ENCODE measurements around the gene ECEL1.

Gene ECEL1

DNA sequence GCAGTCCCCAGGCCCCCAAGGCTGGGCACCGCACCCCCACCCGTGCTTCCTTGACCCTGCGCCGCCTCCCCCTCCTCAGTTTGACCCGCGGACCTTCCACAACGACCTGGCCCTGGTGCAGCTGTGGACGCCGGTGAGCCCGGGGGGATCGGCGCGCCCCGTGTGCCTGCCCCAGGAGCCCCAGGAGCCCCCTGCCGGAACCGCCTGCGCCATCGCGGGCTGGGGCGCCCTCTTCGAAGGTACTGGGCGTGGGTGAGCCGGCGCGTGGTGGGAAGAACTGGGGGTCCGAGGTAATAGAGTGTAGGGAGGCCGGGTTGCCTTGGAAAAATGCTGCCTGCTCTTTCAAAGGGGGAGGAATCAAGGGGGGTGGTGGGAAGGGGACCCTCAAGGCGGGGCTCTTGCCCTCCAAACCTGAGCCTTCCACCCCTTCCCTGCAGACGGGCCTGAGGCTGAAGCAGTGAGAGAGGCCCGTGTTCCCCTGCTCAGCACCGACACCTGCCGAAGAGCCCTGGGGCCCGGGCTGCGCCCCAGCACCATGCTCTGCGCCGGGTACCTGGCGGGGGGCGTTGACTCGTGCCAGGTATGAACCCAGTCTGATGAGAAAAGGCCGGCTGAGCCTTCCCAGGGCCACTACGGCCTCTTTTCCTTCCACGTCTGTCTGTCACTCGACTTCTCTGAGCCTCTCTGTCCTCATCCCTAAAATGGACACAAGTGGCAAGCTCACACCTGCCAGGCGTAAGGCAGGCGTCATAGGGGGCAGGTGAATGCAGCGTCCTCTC, 35.2 kb upstream of the ECEL1 start:
- DNase-seq = no peak

DNA sequence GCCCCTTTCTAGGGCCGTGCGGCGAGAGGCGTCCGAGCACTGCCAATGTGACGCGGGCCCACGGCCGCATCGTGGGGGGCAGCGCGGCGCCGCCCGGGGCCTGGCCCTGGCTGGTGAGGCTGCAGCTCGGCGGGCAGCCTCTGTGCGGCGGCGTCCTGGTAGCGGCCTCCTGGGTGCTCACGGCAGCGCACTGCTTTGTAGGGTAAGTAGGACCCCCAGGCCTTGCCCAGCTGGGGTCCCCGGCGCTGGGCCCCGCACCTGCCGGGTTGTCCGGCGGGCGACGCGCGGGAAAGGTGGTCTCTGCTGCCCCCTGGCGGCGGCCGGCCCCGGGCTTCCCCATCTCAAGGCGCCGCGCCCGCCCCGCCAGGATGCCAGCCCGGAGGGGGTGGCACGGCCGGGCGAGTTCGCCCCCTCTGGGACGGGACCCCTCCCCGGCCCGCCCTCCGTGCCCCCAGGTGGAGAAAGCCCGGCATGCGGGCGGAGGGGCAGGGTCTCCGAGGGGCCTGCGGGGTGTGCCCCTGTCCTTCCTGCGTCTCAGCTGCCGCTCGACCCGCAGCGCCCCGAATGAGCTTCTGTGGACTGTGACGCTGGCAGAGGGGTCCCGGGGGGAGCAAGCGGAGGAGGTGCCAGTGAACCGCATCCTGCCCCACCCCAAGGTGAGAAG, 34.5 kb upstream of the ECEL1 start:
- DNase-seq = no peak

DNA sequence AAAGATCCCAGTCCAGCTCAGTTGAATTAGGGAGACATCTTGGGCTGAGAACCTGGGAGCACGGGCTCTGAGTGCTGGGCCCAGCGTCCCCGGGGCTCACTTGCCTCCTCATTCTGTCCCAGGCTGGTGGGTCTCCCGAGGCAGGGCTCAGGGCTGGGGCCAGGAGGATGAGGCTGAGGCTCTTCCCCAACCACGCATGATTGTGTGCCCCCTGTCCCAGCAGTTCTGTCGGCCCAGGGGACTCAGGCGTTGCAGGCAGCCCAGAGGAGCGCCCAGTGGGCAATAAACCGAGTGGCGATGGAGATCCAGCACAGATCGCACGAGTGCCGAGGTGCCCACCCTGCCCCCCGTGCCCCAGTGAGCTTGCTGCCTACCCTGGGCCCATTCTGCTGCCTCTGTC, 33.5 kb upstream of the ECEL1 start:
- DNase-seq = no peak

DNA sequence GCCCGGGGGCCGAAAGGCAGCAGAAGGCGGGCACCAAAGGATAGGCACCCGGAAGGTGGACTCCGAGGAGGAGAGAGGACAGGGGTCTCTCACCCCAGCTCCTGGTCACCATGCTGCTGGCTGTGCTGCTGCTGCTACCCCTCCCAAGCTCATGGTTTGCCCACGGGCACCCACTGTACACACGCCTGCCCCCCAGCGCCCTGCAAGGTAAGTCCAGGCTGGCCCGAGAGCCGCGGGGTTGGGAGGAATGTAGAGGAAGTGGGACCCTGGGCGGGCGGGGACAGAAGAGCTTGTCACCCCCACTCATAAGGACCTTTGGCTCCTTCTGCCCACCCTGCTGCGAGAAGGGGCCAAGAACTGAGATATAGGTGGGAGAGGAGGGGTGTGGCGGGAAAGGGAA, 32.9 kb upstream of the ECEL1 start:
- no peak for DNase-seq

DNA sequence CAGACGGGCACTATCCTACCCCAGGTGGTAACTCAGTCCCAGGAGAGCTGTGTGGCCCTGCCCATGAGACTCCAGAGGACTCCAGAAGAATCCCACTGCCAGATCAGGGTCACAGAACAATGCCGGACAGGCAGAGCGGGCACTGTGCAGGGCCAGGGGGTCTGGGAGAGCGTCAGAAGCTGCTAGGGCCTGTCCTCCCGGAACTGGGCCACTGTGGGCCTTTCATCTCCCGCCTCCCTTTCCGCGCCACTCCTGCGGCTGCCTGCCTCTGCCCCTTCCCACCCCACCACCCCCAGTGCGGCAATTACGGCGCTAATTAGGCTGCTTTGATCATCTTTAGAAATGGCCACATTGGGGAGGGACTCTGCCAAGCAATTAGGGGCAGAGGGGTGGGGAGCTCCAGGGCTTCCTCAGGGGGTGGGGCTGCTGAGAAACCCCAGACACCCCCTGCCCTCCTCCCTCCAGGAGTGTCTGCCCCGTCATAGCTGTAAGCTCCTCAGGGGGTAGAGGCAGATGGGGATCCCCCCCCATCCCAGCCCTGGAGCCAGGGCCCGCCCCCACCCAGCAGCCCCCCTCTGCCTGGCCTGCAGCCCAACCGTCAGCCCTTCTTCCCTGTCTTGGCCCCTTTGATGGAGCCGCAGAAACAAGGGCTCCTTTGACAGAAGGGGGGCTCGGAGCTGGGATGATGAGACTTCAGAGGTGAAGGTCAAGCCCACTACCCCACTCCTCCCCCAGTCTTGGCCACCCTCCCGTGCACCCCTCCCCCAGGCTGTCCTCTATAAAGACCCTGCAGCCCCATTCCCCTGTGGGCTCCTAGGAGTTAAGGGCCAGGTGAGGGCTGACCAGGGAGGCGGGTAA, 32.2 kb upstream of the ECEL1 start, which contains the start of gene PRSS56:
Gene PRSS56, plus strand, starts transcription at position 808 of the 858 bp plus-strand sequence. CDS start 211 bp downstream, outside the sequence.
- no peak for DNase-seq

DNA sequence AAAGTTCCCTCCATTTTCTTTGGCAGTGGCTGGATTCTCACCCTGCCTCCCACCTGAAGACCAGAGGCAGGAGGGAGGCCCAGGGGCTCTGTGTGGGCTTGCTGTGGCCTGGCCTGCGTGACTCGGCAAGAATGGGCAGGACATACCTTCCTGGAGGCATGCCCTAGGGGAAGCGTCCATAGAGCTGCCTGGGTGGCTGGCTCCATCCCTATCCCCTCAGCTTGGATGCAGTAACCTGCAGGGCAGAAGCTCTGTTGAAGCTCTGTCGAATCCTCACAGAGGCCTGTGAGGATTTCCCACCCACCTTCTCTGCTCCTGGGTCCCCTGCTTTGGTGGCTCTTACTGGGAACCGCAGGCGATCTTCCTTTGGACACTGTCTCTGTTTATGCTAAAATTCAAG, 31.2 kb upstream of the ECEL1 start:
- no peak for DNase-seq

DNA sequence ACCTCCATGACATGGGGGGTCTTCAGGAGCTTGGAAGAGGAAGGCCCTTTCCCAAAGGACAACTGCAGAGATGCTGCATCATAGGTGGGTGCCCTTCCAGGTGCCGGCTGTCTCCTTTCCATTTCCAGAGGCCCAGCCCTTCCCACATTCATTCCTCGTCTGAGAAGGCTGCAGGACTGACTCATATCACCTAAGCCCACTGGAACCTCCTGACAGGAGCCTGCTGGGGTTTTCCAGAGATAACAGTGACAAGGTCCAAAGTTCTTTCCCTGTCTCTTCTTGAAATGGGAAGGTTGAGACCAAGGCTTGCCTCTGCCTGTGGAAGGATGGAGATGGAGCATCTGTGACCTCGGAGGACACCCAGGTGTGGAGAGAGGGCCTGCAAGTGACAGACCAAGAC, 28.9 kb upstream of the ECEL1 start:
- no peak for DNase-seq

DNA sequence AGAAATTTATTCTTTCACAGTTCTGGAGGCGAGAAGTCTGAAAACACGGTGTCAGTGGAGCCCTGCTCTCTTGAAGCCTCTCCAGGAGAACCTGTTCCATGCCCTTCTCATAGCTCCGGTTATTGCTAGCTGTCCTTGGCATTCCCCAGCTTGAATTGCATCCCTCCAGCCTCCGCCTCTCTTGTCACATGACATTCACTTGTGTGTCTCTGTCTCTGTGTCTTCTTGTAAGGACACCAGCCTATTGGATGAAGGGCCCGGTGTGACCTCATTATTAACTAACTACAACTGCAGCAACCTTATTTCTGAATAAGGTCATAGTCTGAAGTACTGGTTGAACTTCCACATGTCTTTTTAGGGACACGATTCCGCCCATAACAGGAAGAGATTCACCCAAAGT, 28.0 kb upstream of the ECEL1 start:
- no peak for DNase-seq

DNA sequence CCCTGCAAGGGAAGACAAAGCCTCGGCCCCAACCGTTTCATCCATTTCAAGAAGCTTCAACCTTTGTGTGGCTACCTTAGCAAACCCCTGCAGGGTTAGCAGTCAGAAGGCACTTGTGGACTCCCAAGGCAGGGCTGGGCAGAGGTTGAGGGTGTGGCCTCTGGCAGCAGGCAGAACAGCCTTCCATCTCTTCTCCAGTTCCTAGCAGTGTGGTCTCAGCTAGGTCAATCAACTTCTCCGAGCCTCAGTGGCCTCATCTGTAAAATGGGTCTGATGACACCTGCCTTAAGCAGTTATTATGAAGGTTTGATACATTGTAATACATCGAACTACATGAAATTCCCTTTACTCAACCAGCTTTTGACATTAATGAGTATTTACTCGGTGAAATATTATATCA, 25.7 kb upstream of the ECEL1 start:
- no peak for DNase-seq

DNA sequence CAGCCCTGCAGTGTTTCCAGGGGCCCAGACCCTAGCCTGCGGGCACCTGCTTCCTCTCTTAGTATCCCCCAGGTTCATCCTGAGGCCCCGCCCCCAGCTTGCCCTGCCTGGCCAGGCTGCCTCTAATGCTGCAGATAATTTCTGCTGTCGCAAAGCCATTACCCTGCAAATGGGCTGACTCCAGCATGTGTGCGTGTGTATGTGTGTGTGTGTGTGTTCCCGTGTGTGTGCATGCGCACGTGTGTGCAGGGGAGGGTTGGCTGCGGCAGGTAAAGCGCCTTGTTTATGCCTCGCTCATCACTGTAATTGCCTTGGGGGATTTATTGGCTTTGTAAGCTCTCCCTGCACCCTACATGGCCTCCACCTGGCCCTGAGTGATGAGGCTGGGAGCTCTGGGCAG, 25.0 kb upstream of the ECEL1 start:
- DNase-seq = no peak

DNA sequence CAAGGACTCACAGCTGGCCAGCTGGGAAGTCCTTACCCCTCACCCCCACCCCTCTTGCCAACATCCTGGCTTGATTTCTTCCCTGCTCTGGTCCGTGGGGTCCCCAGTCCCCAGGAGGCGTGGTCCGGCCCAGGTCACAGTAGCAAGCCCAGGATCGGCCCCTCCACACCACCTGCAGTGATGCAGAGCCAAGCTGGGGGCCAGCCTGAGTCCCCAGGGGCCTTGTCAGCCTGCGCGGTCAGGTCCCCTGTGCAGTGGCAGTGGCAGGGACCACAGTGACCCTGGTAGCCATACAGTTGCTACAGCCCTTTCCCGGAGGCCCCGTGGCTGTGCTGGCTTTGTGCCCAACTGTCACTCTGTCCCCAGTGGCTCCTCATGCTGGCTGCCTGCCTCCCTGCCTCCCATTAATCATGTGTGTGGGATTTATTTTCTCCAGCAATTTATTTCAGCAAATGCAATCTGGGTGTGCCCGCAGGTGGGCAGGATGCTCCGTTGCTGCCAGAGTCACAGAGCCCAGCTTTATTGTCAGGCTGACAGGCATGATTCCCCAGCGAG, 23.8 kb upstream of the ECEL1 start:
- no peak for DNase-seq

DNA sequence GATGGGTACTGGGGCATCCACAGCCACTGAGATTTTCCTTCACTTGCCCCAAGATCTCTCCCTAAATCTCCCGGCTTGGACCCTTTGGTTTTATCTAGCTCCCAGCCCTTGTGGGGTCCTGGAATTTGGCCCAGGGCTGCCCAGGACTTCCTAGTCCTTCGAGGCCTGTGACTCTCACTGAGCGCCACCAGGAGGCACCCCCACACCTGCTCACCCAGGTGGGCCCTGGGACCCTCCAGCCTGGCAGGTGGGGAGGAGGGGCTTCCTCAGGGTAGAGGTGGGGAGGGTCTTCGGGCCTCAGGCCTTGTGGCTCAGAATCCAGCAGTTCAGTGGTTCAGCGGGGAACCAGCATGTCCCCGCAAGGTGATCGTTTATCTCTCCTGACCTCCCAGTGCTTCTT, 20.6 kb upstream of the ECEL1 start:
- no peak for DNase-seq

DNA sequence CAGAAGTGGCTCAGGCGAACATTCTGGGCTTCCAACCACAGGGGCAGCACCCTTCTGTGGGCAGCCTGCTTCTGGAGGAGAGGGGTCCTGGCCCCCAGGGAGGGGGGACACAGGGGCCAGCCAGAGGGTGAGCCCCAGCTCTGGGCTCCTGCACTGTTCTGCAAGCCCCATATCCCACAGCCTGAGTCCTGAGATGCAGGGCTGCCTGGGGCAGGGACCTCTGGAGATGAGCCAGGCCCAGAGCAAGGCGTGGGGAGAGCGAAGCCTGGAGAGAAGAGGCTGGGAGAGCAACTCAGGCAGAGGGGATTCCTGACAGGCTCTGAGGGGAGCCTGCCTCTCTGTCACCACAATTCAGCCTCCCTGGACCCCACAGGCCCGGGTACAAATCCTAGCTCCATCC, 19.1 kb upstream of the ECEL1 start:
- DNase-seq = no peak

DNA sequence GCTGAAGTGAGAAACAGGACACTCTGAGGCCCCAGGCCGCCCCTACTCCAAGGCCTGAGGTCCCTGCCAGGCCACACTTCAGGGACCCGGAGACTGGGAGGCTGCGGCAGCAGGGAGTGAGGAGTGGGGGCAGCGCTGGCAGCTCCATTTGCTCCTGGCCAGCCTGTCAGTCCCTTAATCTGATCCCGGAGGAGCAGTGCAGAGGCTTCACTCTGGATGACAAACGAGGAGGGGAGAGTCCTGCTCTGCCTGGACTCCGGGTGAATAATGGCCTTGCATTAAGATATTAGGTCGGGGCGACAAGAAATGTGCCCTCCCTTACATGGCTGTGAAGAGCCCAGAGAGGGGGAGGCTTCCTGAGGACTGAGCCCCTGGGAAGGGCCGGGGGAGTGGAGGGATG, 18.2 kb upstream of the ECEL1 start:
- DNase-seq = no peak

DNA sequence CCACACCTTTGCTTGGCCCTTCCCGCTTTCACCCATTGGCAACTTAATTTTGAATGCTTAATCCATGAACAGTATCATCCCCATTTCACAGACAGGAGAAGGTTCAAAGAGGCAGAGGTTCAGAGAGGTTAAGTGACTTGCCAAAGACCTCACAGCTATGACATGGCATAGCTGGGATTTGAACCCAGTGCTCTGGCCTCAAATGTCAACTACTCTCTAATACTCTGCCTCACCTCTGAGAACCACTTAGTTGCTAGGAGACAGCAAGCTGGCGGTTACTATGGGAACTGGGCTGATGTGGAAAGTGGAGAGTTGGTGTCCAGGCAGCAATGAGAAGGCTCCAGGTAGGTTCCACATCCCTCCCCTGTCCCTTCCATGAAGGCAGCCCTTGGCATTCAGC, 16.8 kb upstream of the ECEL1 start:
- DNase-seq = no peak

DNA sequence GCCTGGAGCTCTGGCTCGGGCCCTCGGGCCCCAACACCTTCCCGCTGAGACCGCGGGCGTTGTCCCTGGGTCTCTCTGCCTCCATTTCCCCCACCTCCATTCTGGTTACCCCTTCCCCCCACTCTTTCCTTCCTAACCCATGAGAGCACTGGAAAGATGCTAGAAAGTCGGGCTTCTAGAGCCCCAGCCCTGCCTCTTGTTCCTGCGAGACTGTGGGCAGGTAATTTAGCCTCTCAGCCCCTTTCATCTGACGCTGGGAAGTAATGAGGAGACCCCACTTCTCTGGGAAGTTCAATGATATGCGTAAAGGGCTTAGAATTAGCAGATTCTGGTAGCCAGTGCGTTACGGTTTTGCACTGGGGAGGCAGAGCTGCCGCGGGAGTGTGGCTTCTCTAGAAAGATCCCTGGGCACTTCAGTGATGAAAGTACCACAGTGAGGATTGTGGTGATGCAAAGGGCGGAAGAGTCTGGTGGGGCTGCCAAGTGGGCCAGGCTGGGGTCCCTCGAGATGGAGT, 16.2 kb upstream of the ECEL1 start:
- DNase-seq = no peak

DNA sequence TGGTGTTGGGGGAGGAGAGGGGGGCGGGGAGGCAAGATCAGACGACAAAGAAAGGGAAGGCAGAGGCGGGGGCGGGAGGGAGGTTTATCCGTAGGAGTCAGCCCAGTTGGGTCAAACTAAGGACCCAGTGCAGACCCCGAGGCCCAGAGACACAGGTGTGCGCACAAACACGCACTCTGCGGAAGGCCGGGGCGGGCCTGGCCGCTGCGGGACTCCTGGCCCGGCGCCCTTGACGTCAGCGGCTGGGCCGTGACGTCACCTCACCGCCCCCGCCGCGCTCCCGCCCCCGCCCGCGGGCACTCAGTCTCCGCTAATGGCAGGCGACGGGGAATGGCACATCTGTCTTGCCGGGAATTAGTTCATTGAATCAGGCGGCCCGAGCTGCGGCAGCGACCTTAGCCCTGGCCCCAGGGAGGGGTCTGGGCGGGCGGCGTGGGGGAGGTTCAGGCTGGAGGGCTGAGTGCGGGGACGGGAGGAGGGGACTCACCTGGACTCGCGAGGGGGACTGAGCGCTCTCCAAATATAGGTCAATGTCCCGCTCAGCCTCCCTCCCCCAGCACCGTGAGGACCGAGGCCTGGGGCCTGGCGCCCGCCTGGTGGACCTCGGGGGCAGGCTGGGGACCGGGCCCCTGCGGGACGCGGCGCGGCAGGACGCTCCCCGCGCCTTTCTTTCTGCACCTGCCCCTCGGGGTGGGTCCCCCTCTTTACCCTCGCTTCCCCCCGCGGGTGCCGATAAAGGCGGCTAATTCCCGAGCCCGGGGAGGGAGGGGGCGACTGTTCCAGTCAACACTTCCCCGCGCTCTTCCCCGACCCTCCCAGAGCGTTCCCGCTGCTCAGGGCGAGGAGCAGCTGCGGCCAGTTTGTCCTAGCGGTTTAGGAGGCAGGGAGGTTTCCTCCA, 15.5 kb upstream of the ECEL1 start:
- DNase-seq = no peak

DNA sequence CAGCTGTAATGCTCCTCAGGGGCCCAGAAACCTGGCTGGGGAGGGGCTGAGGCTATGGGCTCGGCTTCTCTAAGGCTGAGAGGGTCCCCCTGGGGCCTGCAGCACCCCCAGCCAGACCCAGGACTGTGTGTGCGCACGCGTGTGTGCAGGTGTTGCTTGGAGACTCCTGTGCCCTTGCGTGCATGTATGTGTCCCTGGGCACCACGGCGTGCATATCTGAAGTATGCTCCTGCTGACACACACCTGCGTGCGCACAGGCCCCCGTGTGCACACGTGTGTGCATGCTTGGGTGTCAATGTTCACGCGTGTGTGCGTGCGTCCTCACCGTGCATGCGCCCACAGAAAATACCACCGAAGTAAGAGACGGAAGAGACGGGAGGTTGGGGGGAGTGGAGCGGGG, 14.9 kb upstream of the ECEL1 start:
- no peak for DNase-seq

DNA sequence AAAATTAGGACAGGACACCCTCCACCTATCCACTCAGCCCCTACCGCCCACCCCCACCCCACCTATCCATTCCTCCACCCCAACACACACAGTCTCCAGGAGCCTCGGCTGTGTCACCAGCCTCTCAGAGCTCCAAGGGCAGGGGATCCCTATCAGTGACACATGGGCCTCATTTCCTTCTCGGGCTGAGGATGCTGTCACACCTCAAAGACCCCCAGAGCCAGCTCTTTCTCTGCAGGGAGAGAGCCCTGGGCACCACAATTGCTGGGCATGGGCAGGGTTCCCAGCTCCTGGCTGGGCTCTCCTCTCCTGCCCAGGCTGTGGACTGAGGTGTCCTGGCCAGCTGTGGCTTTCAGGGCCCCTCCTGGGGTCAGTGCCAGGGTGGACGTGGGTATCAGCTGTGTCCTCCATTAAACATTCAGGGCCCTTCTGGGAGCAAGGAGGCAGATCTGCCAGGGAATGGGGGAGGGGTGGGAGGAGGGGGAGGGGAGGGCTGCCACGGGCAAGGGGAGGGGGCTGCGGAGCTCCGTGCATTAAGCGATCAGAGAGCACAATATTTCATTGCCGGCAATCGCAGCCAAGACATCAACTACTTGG, 14.3 kb upstream of the ECEL1 start:
- no peak for DNase-seq

DNA sequence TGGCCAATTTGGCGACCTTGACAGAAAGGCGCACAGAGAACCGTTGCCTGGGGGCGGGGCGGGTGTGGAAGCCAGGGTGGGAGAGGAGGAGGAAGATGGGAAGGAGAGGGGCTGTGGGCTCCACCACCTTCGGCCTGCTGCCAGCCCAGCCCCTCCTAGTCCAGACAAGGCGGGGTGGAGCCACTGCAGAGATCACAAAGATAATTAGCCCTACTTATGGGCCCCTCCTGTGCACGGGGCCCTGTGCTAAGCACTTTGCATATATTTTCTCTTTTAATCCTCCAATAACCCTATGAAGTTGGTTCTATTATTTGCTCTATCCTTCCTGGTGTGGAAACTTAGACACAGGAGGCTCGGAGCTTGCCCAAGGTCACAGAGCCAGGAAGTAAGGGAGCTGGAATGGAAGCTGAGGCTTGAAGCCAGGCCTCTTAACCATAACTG, 13.7 kb upstream of the ECEL1 start:
- no peak for DNase-seq

DNA sequence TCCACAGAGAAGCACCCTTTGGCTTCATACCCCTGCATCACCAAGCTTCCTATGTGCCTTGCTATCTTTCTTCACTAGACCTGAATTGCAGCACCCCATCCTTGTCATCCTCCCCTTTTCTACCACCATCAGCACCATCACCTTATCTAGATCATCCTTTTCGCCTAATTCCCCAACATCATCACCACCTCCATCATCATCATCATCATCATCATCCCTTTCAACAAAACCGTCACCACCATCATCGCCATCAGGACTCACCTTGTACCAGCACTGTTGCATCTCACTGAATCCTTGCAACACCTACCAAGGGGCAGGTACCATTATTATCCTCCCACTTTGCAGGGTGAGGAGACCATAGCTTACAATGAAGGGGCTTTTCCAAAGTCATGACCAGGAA, 10.8 kb upstream of the ECEL1 start:
- DNase-seq = no peak

DNA sequence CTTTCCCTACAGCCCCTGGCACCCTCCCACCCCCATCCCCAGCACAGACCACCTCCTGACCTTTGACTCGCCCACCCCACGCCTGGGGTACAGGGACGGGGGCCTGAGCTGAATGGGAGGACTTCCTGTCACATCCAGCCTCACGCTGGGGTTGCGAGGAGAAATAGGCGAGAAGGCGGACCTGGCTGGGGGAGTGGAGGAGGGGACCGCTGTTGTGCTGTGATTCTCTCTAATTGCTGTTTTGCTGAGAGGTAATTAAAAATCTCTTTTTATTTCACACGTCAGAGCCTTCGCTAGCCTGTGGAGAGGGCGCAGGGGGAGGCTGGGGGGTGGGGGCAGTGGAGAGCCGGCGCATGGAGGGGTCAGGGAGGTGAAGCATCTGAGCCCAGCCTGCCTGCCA, 9.7 kb upstream of the ECEL1 start:
- no peak for DNase-seq
